Chondrocyte (in vitro differentiated cells): ENCODE results near the gene CRACDL. TPM values are rescaled to one million over a fixed set of nuclear protein-coding genes. Genes with fewer than 3 reads are reported as not detected.

Experiments used
- DNase-seq: peaks from one replicate; pipeline ENCODE4 v3.0.0; 2021; ENCODE audit warnings: mixed read lengths, low spot score
- H3K27ac Mint-ChIP-seq: one replicate; pipeline ENCODE4 v1.8.0; 2021; ENCODE audit warnings: mild to moderate bottlenecking, moderate library complexity, mixed read lengths; ENCODE audit not compliant: unreplicated experiment
- H3K27me3 Mint-ChIP-seq: 2 replicates; pipeline ENCODE4 v1.8.0; 2021; ENCODE audit warnings: low read depth, mixed read lengths
- H3K36me3 Mint-ChIP-seq: 2 replicates; pipeline ENCODE4 v1.8.0; 2021; ENCODE audit warnings: low read depth, mixed read lengths
- H3K4me1 Mint-ChIP-seq: 2 replicates; pipeline ENCODE4 v1.8.0; 2021; ENCODE audit warnings: low read depth, mild to moderate bottlenecking, mixed read lengths
- H3K4me3 Mint-ChIP-seq: one replicate; pipeline ENCODE4 v1.8.0; 2021; ENCODE audit warnings: mild to moderate bottlenecking, moderate library complexity, mixed read lengths; ENCODE audit not compliant: unreplicated experiment
- H3K9me3 Mint-ChIP-seq: 2 replicates; pipeline ENCODE4 v1.8.0; 2021; ENCODE audit warnings: low read depth, mixed read lengths
- total RNA-seq: library from RNA; stranded (reverse); gene quantifications from 3 replicates; pipeline ENCODE4 v1.2.1, GENCODE V29; 2021
- TF ChIP-seq, protein P1 (sequence below): fragments of 200-600 bp; sonication (generic); IDR thresholded peaks from 2 replicates; pipeline ENCODE4 v1.5.0; 2021; ENCODE audit warnings: antibody characterized with exemption, mild to moderate bottlenecking, moderate library complexity

CRACDL gene
- total RNA-seq, 1 donor from 2014 or later: 17.0 TPM

DNA sequence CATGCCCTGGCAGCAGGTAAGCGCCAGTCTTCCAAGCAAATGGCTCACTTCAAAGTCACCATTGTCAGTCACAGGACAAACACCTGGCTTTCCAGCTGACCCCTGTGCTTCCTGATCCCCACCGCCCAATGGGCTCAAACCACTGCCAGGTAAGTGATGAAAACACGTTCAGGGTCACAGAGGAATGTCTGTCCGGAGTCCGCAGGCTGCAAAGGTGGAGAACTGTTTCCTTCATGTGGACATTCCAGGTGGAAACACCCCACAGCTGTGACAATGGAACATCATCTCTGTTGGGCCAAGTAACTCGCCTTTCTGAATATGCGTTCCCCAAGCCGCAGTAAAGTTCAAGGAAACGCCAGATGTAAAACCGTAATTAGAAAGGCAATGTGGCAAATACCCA, 86.0 kb downstream of the CRACDL start:
- Mint-ChIP-seq H3K27ac (no peak overlapping the region), H3K4me1 (peaks cover 8% of the 10 kb centered on the region), H3K36me3 (peaks cover 9% of the 10 kb centered on the region), H3K4me3 (no peak overlapping the region), H3K27me3 (peaks cover 7% of the 10 kb centered on the region), H3K9me3 (peaks cover 3% of the 10 kb centered on the region)
- DNase-seq: no peak
- TF ChIP-seq, protein P1, sequence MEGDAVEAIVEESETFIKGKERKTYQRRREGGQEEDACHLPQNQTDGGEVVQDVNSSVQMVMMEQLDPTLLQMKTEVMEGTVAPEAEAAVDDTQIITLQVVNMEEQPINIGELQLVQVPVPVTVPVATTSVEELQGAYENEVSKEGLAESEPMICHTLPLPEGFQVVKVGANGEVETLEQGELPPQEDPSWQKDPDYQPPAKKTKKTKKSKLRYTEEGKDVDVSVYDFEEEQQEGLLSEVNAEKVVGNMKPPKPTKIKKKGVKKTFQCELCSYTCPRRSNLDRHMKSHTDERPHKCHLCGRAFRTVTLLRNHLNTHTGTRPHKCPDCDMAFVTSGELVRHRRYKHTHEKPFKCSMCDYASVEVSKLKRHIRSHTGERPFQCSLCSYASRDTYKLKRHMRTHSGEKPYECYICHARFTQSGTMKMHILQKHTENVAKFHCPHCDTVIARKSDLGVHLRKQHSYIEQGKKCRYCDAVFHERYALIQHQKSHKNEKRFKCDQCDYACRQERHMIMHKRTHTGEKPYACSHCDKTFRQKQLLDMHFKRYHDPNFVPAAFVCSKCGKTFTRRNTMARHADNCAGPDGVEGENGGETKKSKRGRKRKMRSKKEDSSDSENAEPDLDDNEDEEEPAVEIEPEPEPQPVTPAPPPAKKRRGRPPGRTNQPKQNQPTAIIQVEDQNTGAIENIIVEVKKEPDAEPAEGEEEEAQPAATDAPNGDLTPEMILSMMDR: no peak

DNA sequence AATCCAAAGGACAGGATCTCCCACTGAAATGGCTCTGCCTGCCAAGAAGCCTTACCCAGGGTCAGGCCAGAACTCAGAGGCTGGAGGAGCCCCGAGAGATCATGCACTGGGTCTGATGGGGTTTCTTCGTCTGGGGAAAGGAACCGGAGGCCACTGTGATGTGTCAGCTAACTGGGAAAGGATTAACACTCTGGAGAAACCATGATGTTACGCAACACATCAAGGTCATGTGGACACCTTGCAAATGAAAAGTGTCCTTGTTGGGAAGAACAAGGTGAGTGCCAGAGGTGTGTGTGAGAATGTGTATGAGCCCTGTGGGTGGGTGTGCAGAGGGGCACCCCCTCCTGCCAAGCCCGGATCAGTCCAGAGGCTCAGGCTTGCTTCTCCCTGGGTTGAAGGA, 86.9 kb downstream of the CRACDL start:
- no peak for DNase-seq
- TF ChIP-seq, protein P1: no peak
- Mint-ChIP-seq H3K27me3 (peaks cover 8% of the 10 kb centered on the region), H3K4me3 (no peak overlapping the region), H3K4me1 (peaks cover 8% of the 10 kb centered on the region), H3K27ac (no peak overlapping the region), H3K36me3 (peaks cover 12% of the 10 kb centered on the region), H3K9me3 (no peaks in the 10 kb centered on the region)

DNA sequence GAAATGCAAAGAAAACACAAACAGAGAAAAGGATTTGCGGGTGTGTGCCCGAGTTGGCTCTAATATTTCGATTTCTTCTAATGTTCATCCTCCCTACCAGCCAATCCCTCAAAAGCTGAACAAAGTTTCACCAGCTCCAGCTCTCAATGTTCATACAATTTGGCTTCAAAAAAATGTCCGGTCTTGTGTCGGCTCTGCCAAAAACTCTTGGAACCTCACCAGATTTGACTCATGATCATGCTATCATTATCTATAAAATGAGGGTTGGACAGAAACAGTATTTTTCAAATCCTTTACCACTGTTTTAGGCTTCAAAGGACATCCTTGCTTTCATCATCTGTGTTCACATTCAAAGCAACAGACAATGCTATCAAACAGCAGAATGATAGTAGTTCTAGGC, 88.2 kb downstream of the CRACDL start:
- Mint-ChIP-seq H3K4me1 (peaks cover 11% of the 10 kb centered on the region), H3K27me3 (peaks cover 6% of the 10 kb centered on the region), H3K27ac (no peak overlapping the region), H3K9me3 (no peaks in the 10 kb centered on the region), H3K4me3 (no peak overlapping the region), H3K36me3 (peaks cover 8% of the 10 kb centered on the region)
- no peak for DNase-seq
- TF ChIP-seq, protein P1: no peak

DNA sequence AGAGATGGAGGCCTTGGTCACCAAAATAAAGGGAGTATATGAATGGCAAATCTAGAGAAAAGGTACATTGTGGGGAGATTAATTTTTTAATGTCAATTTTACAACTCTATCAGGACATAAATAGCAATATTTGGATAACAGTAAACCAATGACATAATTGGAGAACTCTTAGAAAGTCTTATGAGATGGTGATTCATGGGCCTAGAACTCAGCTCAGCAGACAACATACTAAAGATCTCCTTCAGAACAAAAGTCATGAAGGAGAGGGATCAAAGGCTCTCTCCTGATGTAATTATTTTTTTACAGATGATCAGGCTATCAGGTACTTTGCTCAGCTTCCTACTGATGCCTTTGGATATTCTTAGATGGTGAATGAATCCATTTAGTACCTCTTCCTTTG, 90.0 kb downstream of the CRACDL start:
- Mint-ChIP-seq H3K27ac (peak overlapping the region; percentile 13), H3K27me3 (peaks cover 1% of the 10 kb centered on the region), H3K4me3 (no peak overlapping the region), H3K4me1 (peaks cover 12% of the 10 kb centered on the region), H3K9me3 (no peaks in the 10 kb centered on the region), H3K36me3 (peaks cover 10% of the 10 kb centered on the region)
- no peak for DNase-seq
- TF ChIP-seq, protein P1: no peak

DNA sequence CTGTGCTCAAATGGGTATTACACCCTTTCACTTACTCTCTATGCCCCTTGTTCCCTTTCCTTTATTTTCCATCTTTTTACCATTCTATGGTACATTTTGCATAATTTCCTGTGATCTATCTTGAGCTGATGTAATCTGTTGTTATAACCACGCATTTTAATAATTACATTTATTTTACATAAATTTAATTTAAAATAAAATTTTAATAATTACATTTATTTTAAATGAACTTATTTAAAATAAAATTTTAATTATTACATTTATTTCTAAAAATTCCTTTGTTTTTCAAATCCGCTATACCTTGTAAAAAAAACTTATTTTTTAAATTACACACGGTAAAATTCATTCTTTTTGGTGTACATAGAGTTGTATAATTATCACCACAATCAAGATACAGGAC, 93.9 kb downstream of the CRACDL start:
- TF ChIP-seq, protein P1: no peak
- H3K9me3 Mint-ChIP-seq: peaks cover 3% of the 10 kb centered on the region
- no peak overlapping the region for H3K4me3 Mint-ChIP-seq
- H3K27me3 Mint-ChIP-seq: peaks cover 1% of the 10 kb centered on the region
- no peak overlapping the region for H3K27ac Mint-ChIP-seq
- H3K36me3 Mint-ChIP-seq: peaks cover 15% of the 10 kb centered on the region
- no peak for DNase-seq
- H3K4me1 Mint-ChIP-seq: peaks cover 17% of the 10 kb centered on the region
